OCI-LY3 (cell line): ENCODE data around the gene SF3B6.

Experiments
- H2AFZ ChIP-seq: fragments of 200-600, 300-600 bp; shearing (Covaris generic); 2 replicates; pipeline ENCODE4 v1.6.0; 2014; ENCODE audit warnings: antibody characterized with exemption, low read depth, low read length
- H3K27ac ChIP-seq: fragments of 200-600, 300-600 bp; sonication (generic); 2 replicates; pipeline ENCODE4 v1.5.1; 2014; ENCODE audit warnings: mild to moderate bottlenecking, low read length, moderate library complexity, mixed read lengths
- H3K27me3 ChIP-seq: fragments of 200-600, 300-600 bp; sonication (generic); 2 replicates; pipeline ENCODE4 v1.6.1; 2014; ENCODE audit warnings: low read depth, low read length, mixed read lengths
- H3K36me3 ChIP-seq: fragments of 200-600, 300-600 bp; sonication (generic); replicated peaks from 2 replicates; pipeline ENCODE3; 2014; ENCODE audit warnings: low read depth, low read length, mixed read lengths
- H3K4me1 ChIP-seq: fragments of 300-600, 200-600 bp; sonication (generic); 2 replicates; pipeline ENCODE4 v1.6.1; 2014; ENCODE audit warnings: low read length, mixed read lengths
- H3K4me2 ChIP-seq: fragments of 200-600, 300-600 bp; sonication (generic); 2 replicates; pipeline ENCODE4 v1.6.1; 2014; ENCODE audit warnings: low read length, mixed read lengths
- H3K4me3 ChIP-seq: fragments of 300-600, 200-600 bp; sonication (generic); 2 replicates; pipeline ENCODE4 v1.5.1; 2014; ENCODE audit warnings: antibody characterized with exemption, mild to moderate bottlenecking, low read length, moderate library complexity
- H3K79me2 ChIP-seq: fragments of 300-600, 200-600 bp; shearing (Covaris generic); 2 replicates; pipeline ENCODE4 v1.6.1; 2014; ENCODE audit warnings: mild to moderate bottlenecking, low read length, mixed read lengths
- H3K9ac ChIP-seq: fragments of 300-600, 200-600 bp; shearing (Covaris generic); 2 replicates; pipeline ENCODE4 v1.6.0; 2014; ENCODE audit warnings: mild to moderate bottlenecking, low read length, moderate library complexity
- H3K9me3 ChIP-seq: fragments of 200-600, 300-600 bp; shearing (Covaris generic); 2 replicates; pipeline ENCODE4 v1.6.1; 2014; ENCODE audit warnings: low read length, mixed read lengths; ENCODE audit not compliant: insufficient read depth
- H4K20me1 ChIP-seq: fragments of 200-600, 300-600 bp; sonication (generic); 2 replicates; pipeline ENCODE4 v1.6.1; 2016; ENCODE audit warnings: low read length, mixed read lengths; ENCODE audit not compliant: insufficient read depth
- EZH2phosphoT487 ChIP-seq: fragments of 200-600 bp; shearing (Covaris generic); IDR thresholded peaks from 2 replicates; pipeline ENCODE4 v1.6.1; 2018; ENCODE audit warnings: antibody characterized with exemption, mixed run types, low read depth
- TF ChIP-seq, protein P1 (sequence below): fragments of 200-600, 300-600 bp; sonication (generic); IDR thresholded peaks from 2 replicates; pipeline ENCODE4 v1.5.1; 2014; ENCODE audit warnings: antibody characterized with exemption, low read length, low read depth

Gene SF3B6

DNA sequence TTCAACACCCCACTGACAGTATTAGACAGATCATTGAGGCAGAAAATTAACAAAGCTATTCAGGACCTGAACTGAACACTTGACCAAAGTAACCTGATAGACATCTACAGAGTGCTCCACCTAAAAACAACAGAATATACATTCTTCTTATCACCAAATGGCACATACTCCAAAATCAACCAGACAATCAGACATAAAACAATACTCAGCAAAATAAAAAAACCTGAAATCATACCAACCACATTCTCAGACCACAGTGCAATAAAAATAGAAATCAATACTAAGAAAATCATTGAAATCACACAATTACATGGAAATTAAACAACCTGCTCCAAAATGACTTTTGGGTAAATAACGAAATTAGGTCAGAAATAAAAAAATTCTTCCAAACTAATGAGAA, 31.2 kb upstream of the SF3B6 start:
- Histone ChIP-seq H3K9me3 (no peaks in the 10 kb centered on the region), H3K4me3 (no peak overlapping the region), H3K36me3 (no peaks in the 10 kb centered on the region), H3K4me2 (no peak overlapping the region), H3K4me1 (no peaks in the 10 kb centered on the region), H3K79me2 (no peaks in the 10 kb centered on the region), H4K20me1 (no peaks in the 10 kb centered on the region), H2AFZ (no peak overlapping the region), H3K9ac (no peak overlapping the region), H3K27ac (no peak overlapping the region), H3K27me3 (no peaks in the 10 kb centered on the region)
- TF ChIP-seq, protein P1, sequence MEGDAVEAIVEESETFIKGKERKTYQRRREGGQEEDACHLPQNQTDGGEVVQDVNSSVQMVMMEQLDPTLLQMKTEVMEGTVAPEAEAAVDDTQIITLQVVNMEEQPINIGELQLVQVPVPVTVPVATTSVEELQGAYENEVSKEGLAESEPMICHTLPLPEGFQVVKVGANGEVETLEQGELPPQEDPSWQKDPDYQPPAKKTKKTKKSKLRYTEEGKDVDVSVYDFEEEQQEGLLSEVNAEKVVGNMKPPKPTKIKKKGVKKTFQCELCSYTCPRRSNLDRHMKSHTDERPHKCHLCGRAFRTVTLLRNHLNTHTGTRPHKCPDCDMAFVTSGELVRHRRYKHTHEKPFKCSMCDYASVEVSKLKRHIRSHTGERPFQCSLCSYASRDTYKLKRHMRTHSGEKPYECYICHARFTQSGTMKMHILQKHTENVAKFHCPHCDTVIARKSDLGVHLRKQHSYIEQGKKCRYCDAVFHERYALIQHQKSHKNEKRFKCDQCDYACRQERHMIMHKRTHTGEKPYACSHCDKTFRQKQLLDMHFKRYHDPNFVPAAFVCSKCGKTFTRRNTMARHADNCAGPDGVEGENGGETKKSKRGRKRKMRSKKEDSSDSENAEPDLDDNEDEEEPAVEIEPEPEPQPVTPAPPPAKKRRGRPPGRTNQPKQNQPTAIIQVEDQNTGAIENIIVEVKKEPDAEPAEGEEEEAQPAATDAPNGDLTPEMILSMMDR = no peak
- TF ChIP-seq EZH2phosphoT487 = no peak

GRCh38 chr2:24106786-24107185, 30.7 kb upstream of the SF3B6 start:
- no peak overlapping the region for H3K9ac ChIP-seq
- TF ChIP-seq, protein P1 = no peak
- no peak for TF ChIP-seq EZH2phosphoT487
- H2AFZ ChIP-seq = no peak overlapping the region
- H3K4me1 ChIP-seq = no peaks in the 10 kb centered on the region
- no peaks in the 10 kb centered on the region for H3K79me2 ChIP-seq
- no peak overlapping the region for H3K27ac ChIP-seq
- H4K20me1 ChIP-seq = no peaks in the 10 kb centered on the region
- no peaks in the 10 kb centered on the region for H3K9me3 ChIP-seq
- no peak overlapping the region for H3K4me2 ChIP-seq
- no peak overlapping the region for H3K4me3 ChIP-seq
- H3K27me3 ChIP-seq = no peaks in the 10 kb centered on the region
- no peaks in the 10 kb centered on the region for H3K36me3 ChIP-seq

- Histone ChIP-seq H3K27ac (no peak overlapping the region), H3K4me1 (no peaks in the 10 kb centered on the region)
- TF ChIP-seq EZH2phosphoT487 = no peak
- TF ChIP-seq, protein P1 = no peak
Measured at GRCh38 chr2:24105816-24106215, 29.7 kb upstream of the SF3B6 start.

DNA sequence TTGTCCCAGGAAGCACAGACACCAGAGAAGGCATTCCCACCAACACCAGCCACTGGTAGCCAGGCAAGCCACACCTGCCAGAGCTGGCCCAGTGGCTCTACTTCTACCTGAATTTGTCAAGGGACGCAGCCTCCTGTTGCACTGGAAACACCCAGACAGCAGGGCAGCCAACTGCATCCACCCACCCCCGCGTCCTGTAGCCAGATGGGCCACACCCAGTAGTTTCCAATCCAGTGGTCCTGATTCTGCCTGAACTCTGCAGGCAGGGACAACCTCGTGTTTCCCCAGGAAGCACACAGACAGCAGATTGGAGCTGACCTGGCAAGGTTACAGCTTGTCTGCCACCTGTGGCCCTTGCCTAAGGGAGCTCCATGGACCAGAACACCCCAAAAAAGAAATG, 28.8 kb upstream of the SF3B6 start:
- Histone ChIP-seq H3K4me3 (no peak overlapping the region), H3K79me2 (no peaks in the 10 kb centered on the region), H3K4me1 (no peaks in the 10 kb centered on the region), H3K4me2 (no peak overlapping the region), H3K27me3 (no peaks in the 10 kb centered on the region), H2AFZ (no peak overlapping the region), H3K9ac (no peak overlapping the region), H3K9me3 (no peaks in the 10 kb centered on the region), H4K20me1 (no peaks in the 10 kb centered on the region), H3K27ac (no peak overlapping the region), H3K36me3 (no peaks in the 10 kb centered on the region)
- TF ChIP-seq, protein P1 = no peak
- TF ChIP-seq EZH2phosphoT487 = no peak

More at GRCh38 chr2:24105816-24106215, 29.7 kb upstream of the SF3B6 start:
- Histone ChIP-seq H3K79me2 (no peaks in the 10 kb centered on the region), H3K36me3 (no peaks in the 10 kb centered on the region), H3K27me3 (no peaks in the 10 kb centered on the region), H3K4me2 (no peak overlapping the region), H4K20me1 (no peaks in the 10 kb centered on the region), H3K9ac (no peak overlapping the region), H3K9me3 (no peaks in the 10 kb centered on the region), H3K4me3 (no peak overlapping the region), H2AFZ (no peak overlapping the region)
